A549 (cell line): ENCODE results near the gene PITPNC1. TPM values are rescaled to one million over a fixed set of nuclear protein-coding genes. Genes with fewer than 3 reads are reported as not detected.

Experiments used
- ATAC-seq, 2 experiments: fragments of 200-7000 bp in 1 of 2; fragments of >200 bp in 1 of 2; cut with Nextera tagmentation in 1 of 2; cut with Tn5 transposase in 1 of 2; 3 replicates each; pipeline versions ENCODE4 v1.8.0 to v1.9.1; 2018 to 2020; ENCODE audit warnings: mild to moderate bottlenecking in 1 of 2, moderate library complexity in 1 of 2
- CTCF ChIA-PET: fragments of 300-600 bp; sonication (Branson Sonifier 250); formaldehyde crosslinking; extraction: SDS; loops from one replicate; lab custom pipeline; 2021; ENCODE audit warnings: antibody characterized with exemption, inconsistent platforms; lab: Yijun Ruan, JAX
- POLR2A ChIA-PET: fragments of 350-600 bp; formaldehyde crosslinking; extraction: SDS; loops from one replicate; lab custom pipeline; 2021; ENCODE audit warnings: antibody characterized with exemption, inconsistent platforms; lab: Yijun Ruan, JAX
- DNase-seq, 2 experiments: peaks; one replicate each; pipeline versions ENCODE4 v3.0.0 to v3.0.0-alpha.2; 2011 to 2016; ENCODE audit warnings: low read depth in 1 of 2, low spot score in 1 of 2
- FAIRE-seq: peaks from 2 replicates; lab custom pipeline; 2011; peaks lifted over from hg19 to GRCh38; lab: Jason Lieb, UNC
- H3K27ac ChIP-seq, 2 experiments: fragments of >200 bp; sonication (Bioruptor Twin); formaldehyde crosslinking; 3 replicates each; pipeline ENCODE4 v1.5.1; 2016 to 2017
- H3K4me1 ChIP-seq: fragments of >200 bp; sonication (Bioruptor Twin); formaldehyde crosslinking; 3 replicates; pipeline ENCODE4 v1.6.1; 2016
- H3K4me2 ChIP-seq: fragments of >200 bp; sonication (Bioruptor Twin); formaldehyde crosslinking; 3 replicates; pipeline ENCODE4 v1.6.1; 2016
- H3K4me3 ChIP-seq: fragments of >200 bp; sonication (Bioruptor Twin); formaldehyde crosslinking; 3 replicates; pipeline ENCODE4 v1.5.1; 2016
- H3K9me3 ChIP-seq: fragments of >200 bp; sonication (Bioruptor Twin); formaldehyde crosslinking; 3 replicates; pipeline ENCODE4 v1.6.1; 2016
- ATOH8 ChIP-seq: fragments of 250-450 bp; sonication (Bioruptor Pico); IDR thresholded peaks from 2 replicates; pipeline ENCODE4 v1.5.0; 2020; ENCODE audit warnings: low read depth, mild to moderate bottlenecking, moderate library complexity
- BHLHE40 ChIP-seq: IDR thresholded peaks from 2 replicates; pipeline ENCODE4 v1.6.1; 2012; ENCODE audit warnings: low read depth, low read length, inconsistent platforms
- CEBPB ChIP-seq, 2 experiments: fragments of >200 bp in 1 of 2; sonication (Bioruptor Twin) in 1 of 2; formaldehyde crosslinking in 1 of 2; IDR thresholded peaks; 2 replicates each; pipeline ENCODE4 v1.6.1; 2012 to 2016
- CHD2 ChIP-seq: fragments of 150-350 bp; IDR thresholded peaks from 2 replicates; pipeline ENCODE4 v1.6.1; 2014; ENCODE audit warnings: low read length; ENCODE audit not compliant: partially characterized antibody
- CTCF ChIP-seq: fragments of >200 bp; sonication (Bioruptor Twin); formaldehyde crosslinking; IDR thresholded peaks from 3 replicates; pipeline ENCODE4 v1.5.1; 2016
- EHF ChIP-seq: fragments of 250-450 bp; sonication (Bioruptor Pico); IDR thresholded peaks from 2 replicates; pipeline ENCODE4 v1.5.0; 2020; ENCODE audit warnings: mild to moderate bottlenecking
- ELK1 ChIP-seq: fragments of 150-350 bp; IDR thresholded peaks from 2 replicates; pipeline ENCODE4 v1.6.1; 2014; ENCODE audit warnings: low read depth, mild to moderate bottlenecking, low read length
- EP300 ChIP-seq, 2 experiments: fragments of >200 bp; sonication (Bioruptor Twin); formaldehyde crosslinking; IDR thresholded peaks; 2 replicates in 1 of 2; 3 replicates in 1 of 2; pipeline ENCODE4 v1.6.1; 2016 to 2017
- ESRRA ChIP-seq: fragments of 150-350 bp; IDR thresholded peaks from 2 replicates; pipeline ENCODE4 v1.6.1; 2014; ENCODE audit warnings: mild to moderate bottlenecking, low read length, borderline replicate concordance
- FOSL2 ChIP-seq, 2 experiments: fragments of 450-650 bp in 1 of 2; fragments of >200 bp in 1 of 2; sonication (Bioruptor Twin) in 1 of 2; formaldehyde crosslinking; IDR thresholded peaks; 2 replicates each; pipeline versions ENCODE4 v1.5.0 to v1.6.1; 2016 to 2020; ENCODE audit warnings: mild to moderate bottlenecking in 1 of 2, moderate library complexity in 1 of 2
- GATA3 ChIP-seq: IDR thresholded peaks from 2 replicates; pipeline ENCODE4 v1.6.1; 2012; ENCODE audit warnings: borderline replicate concordance
- HDAC2 ChIP-seq: fragments of 200-600 bp; sonication (generic); IDR thresholded peaks from 2 replicates; pipeline ENCODE4 v1.6.1; 2016
- HES2 ChIP-seq: fragments of >200 bp; sonication (Bioruptor Twin); formaldehyde crosslinking; IDR thresholded peaks from 2 replicates; pipeline ENCODE4 v1.6.1; 2016
- HEYL ChIP-seq: fragments of 250-450 bp; sonication (Bioruptor Pico); IDR thresholded peaks from 2 replicates; pipeline ENCODE4 v1.8.0; 2021; ENCODE audit warnings: mild to moderate bottlenecking, moderate library complexity
- HOXA7 ChIP-seq: fragments of 250-450 bp; sonication (Bioruptor Pico); IDR thresholded peaks from 2 replicates; pipeline ENCODE4 v1.5.0; 2020; ENCODE audit warnings: mild to moderate bottlenecking, moderate library complexity
- JUNB ChIP-seq: fragments of >200 bp; sonication (Bioruptor Twin); formaldehyde crosslinking; IDR thresholded peaks from 2 replicates; pipeline ENCODE4 v1.6.1; 2016
- KDM5A ChIP-seq: fragments of 200-600 bp; sonication (generic); IDR thresholded peaks from 2 replicates; pipeline ENCODE4 v1.6.1; 2016; ENCODE audit warnings: antibody characterized with exemption, mild to moderate bottlenecking
- MAX ChIP-seq: IDR thresholded peaks from 2 replicates; pipeline ENCODE4 v1.6.1; 2012
- MYC ChIP-seq: IDR thresholded peaks from 2 replicates; pipeline ENCODE4 v1.6.1; 2012; ENCODE audit warnings: mild to moderate bottlenecking, inconsistent platforms, low read length, improper control_type of control experiment, borderline replicate concordance
- NR3C1 ChIP-seq: fragments of >200 bp; sonication (Bioruptor Twin); formaldehyde crosslinking; IDR thresholded peaks from 3 replicates; pipeline ENCODE4 v1.6.1; 2017
- POLR2A ChIP-seq: IDR thresholded peaks from 2 replicates; pipeline ENCODE4 v1.6.1; 2012; ENCODE audit warnings: mild to moderate bottlenecking, low read length
- POLR2AphosphoS2 ChIP-seq: conservative IDR thresholded peaks from 2 replicates; pipeline ENCODE4 v1.6.1; 2012; ENCODE audit warnings: low read length, improper control_type of control experiment, inconsistent platforms
- RAD21 ChIP-seq, 2 experiments: fragments of >200 bp in 1 of 2; sonication (Bioruptor Twin) in 1 of 2; formaldehyde crosslinking in 1 of 2; IDR thresholded peaks in 1 of 2; conservative IDR thresholded peaks in 1 of 2; 2 replicates in 1 of 2; 3 replicates in 1 of 2; pipeline ENCODE4 v1.6.1; 2012 to 2018; ENCODE audit warnings: inconsistent platforms in 1 of 2
- RARB ChIP-seq: fragments of 250-450 bp; sonication (Bioruptor Pico); IDR thresholded peaks from 2 replicates; pipeline ENCODE4 v1.8.0; 2021; ENCODE audit warnings: mild to moderate bottlenecking, moderate library complexity
- RCOR1 ChIP-seq: fragments of 150-350 bp; IDR thresholded peaks from 2 replicates; pipeline ENCODE4 v1.6.1; 2014; ENCODE audit warnings: antibody characterized with exemption, low read length, low read depth
- REST ChIP-seq: fragments of 200-600 bp; sonication (generic); IDR thresholded peaks from 2 replicates; pipeline ENCODE4 v1.6.1; 2016; ENCODE audit warnings: antibody characterized with exemption, mild to moderate bottlenecking, moderate library complexity
- RFX5 ChIP-seq: fragments of 450-650 bp; IDR thresholded peaks from 2 replicates; pipeline ENCODE4 v1.7.1; 2014; ENCODE audit warnings: antibody characterized with exemption, mild to moderate bottlenecking, moderate library complexity
- SMC3 ChIP-seq: fragments of >200 bp; sonication (Bioruptor Twin); formaldehyde crosslinking; IDR thresholded peaks from 3 replicates; pipeline ENCODE4 v1.6.1; 2018; ENCODE audit warnings: inconsistent platforms
- TP53 ChIP-seq: fragments of 250-450 bp; sonication (Bioruptor Pico); IDR thresholded peaks from 2 replicates; pipeline ENCODE4 v1.5.0; 2021; ENCODE audit warnings: mild to moderate bottlenecking, moderate library complexity
- ZNF302 ChIP-seq: fragments of 250-450 bp; sonication (Bioruptor Pico); IDR thresholded peaks from 2 replicates; pipeline ENCODE4 v1.9.0; 2021; ENCODE audit warnings: inconsistent platforms, mild to moderate bottlenecking, moderate library complexity
- WGBS: methylation state at CpG from one replicate; pipeline ENCODE4 v1.1.6; 2017; ENCODE audit errors: missing lambda C conversion rate; 5-methylcytosine and 5-hydroxymethylcytosine counted together
- polyA plus RNA-seq, 4 experiments: library from polyadenylated mRNA; depleted of rRNA in 3 of 4; stranded (reverse); fragments of >200 nt; fragmentation: RNase III in 1 of 4; extraction: RNeasy Plus Mini Kit Qiagen cat#74134 plus additional on column Dnase treatment in 1 of 4; gene quantifications; 2 replicates in 3 of 4; 3 replicates in 1 of 4; pipeline ENCODE4 v1.2.3, GENCODE V29; 2011 to 2017

The PITPNC1 gene
- polyA plus RNA-seq, 2 of the 4 experiments (the other 2 are of a cell fraction), result 3.7 to 11.2 TPM

- Histone ChIP-seq H3K4me2 (no peak overlapping the region), H3K4me3 (no peak overlapping the region), H3K27ac (no peak overlapping the region), H3K4me1 (no peaks in the 10 kb centered on the region), H3K9me3 (no peaks in the 10 kb centered on the region)
- no peak for TF ChIP-seq POLR2AphosphoS2
- TF ChIP-seq SMC3, result no peak
- no peak for TF ChIP-seq HOXA7 (CRISPR knock-in tag)
- no peak for TF ChIP-seq RAD21 (conservative IDR thresholded peaks at IDR 0.05 in 1 of 2, IDR thresholded peaks at IDR 0.05 in 1 of 2)
- no peak for TF ChIP-seq ESRRA
- TF ChIP-seq EP300 (IDR thresholded peaks at IDR 0.05), result no peak
- TF ChIP-seq NR3C1, result no peak
- no peak for TF ChIP-seq JUNB
- no peak for TF ChIP-seq ELK1
- no peak for TF ChIP-seq KDM5A
- TF ChIP-seq MYC, result no peak
- no peak for TF ChIP-seq TP53
- no peak for TF ChIP-seq RCOR1
- POLR2A ChIA-PET, result no interaction called here
- DNase-seq (no peak), ATAC-seq (no peak; a peak in 2 of 6 replicates), FAIRE-seq (no peak)
- CTCF ChIA-PET, result interaction anchor here (1.0 to 2.1 kb wide), 5 partner anchors 12 to 293 kb away, joined by 3 to 5 read pairs (median 4); no protein-coding TSS in a partner anchor
- WGBS, result 97% methylated on average over 2 of the region's 2 CpGs
Measured at GRCh38 chr17:67666710-67667109, 289.6 kb downstream of the PITPNC1 start.

GRCh38 chr17:67671493-67671892 lies 294.4 kb downstream of the PITPNC1 start:
- ChIA-PET POLR2A (no interaction called here), CTCF (no interaction called here)
- no peak for TF ChIP-seq ATOH8 (CRISPR knock-in tag)
- TF ChIP-seq CHD2, result no peak
- TF ChIP-seq ESRRA, result no peak
- TF ChIP-seq GATA3, result no peak
- no peak for TF ChIP-seq HDAC2
- no peak for TF ChIP-seq CTCF
- no peak for TF ChIP-seq ZNF302 (CRISPR knock-in tag)
- no peak for TF ChIP-seq POLR2A
- no peak for TF ChIP-seq HES2
- no peak for TF ChIP-seq FOSL2 (IDR thresholded peaks at IDR 0.05)
- no peak for TF ChIP-seq FOSL2 (CRISPR knock-in tag; IDR thresholded peaks at IDR 0.05)
- no peak for TF ChIP-seq EHF (CRISPR knock-in tag)
- TF ChIP-seq CEBPB (IDR thresholded peaks at IDR 0.05), result no peak
- TF ChIP-seq RFX5, result no peak
- no peak for TF ChIP-seq HEYL (CRISPR knock-in tag)
- TF ChIP-seq BHLHE40, result no peak
- no peak for TF ChIP-seq REST
- TF ChIP-seq RAD21 (conservative IDR thresholded peaks at IDR 0.05 in 1 of 2, IDR thresholded peaks at IDR 0.05 in 1 of 2), result no peak
- TF ChIP-seq SMC3, result no peak
- no peak for TF ChIP-seq RARB (CRISPR knock-in tag)
- no peak for TF ChIP-seq MAX
- DNase-seq, result no peak
- no peak overlapping the region for H3K27ac ChIP-seq
- ATAC-seq, result no peak
- no peaks in the 10 kb centered on the region for H3K4me1 ChIP-seq
- FAIRE-seq, result no peak
- H3K4me3 ChIP-seq, result no peak overlapping the region
- 63% methylated on average over 3 of the region's 3 CpGs for WGBS
- H3K9me3 ChIP-seq, result no peaks in the 10 kb centered on the region
- no peak overlapping the region for H3K4me2 ChIP-seq
